Mesodermal cell (in vitro differentiated cells): ENCODE data around the gene PSTPIP1.

Source experiments
- H3K27ac ChIP-seq: 2 replicates; pipeline ENCODE4 v1.7.0; 2013; ENCODE audit warnings: mild to moderate bottlenecking, low read depth, low read length, moderate library complexity; ENCODE audit not compliant: severe bottlenecking
- H3K36me3 ChIP-seq: 2 replicates; pipeline ENCODE4 v1.7.1; 2013; ENCODE audit warnings: mild to moderate bottlenecking, low read length, moderate library complexity; ENCODE audit not compliant: control insufficient read depth, insufficient read depth
- H3K4me1 ChIP-seq: one replicate; pipeline ENCODE4 v1.7.1; 2013; ENCODE audit warnings: mild to moderate bottlenecking, low read length; ENCODE audit not compliant: insufficient read depth, control insufficient read depth, poor library complexity, severe bottlenecking
- H3K4me3 ChIP-seq: 2 replicates; pipeline ENCODE4 v1.7.0; 2013; ENCODE audit warnings: low read length, control low read depth, mild to moderate bottlenecking; ENCODE audit not compliant: insufficient read depth, poor library complexity, severe bottlenecking; ENCODE audit errors: extremely low read depth
- H3K9me3 ChIP-seq: 2 replicates; pipeline ENCODE4 v1.7.1; 2013; ENCODE audit warnings: mild to moderate bottlenecking, low read length, moderate library complexity; ENCODE audit not compliant: control insufficient read depth
- WGBS, 2 experiments: methylation state at CpG; one replicate each; pipeline ENCODE4 v1.1.5; 2013; ENCODE audit warnings: missing lambda C conversion rate in 2 of 2; ENCODE audit not compliant: insufficient coverage in 2 of 2; 5-methylcytosine and 5-hydroxymethylcytosine counted together

Gene PSTPIP1

GRCh38 chr15:77085297-77085696 is 90.4 kb downstream of the PSTPIP1 start:
- no peaks in the 10 kb centered on the region for H3K9me3 ChIP-seq
- WGBS, 2 experiments: no CpG with 5 or more reads among the region's 2 CpGs
- H3K4me1 ChIP-seq: no peaks in the 10 kb centered on the region
- no peak overlapping the region for H3K27ac ChIP-seq
- no peaks in the 10 kb centered on the region for H3K36me3 ChIP-seq
- H3K4me3 ChIP-seq: no peak overlapping the region
